GM19463 (cell line): ENCODE data around the gene SLC2A1.

Experiments used
- ATAC-seq: cut with Tn5 transposase; IDR thresholded peaks from one replicate; pipeline ENCODE4 v1.9.1; 2021; ENCODE audit warnings: mild to moderate bottlenecking, moderate library complexity; ENCODE audit not compliant: unreplicated experiment

SLC2A1 gene

DNA sequence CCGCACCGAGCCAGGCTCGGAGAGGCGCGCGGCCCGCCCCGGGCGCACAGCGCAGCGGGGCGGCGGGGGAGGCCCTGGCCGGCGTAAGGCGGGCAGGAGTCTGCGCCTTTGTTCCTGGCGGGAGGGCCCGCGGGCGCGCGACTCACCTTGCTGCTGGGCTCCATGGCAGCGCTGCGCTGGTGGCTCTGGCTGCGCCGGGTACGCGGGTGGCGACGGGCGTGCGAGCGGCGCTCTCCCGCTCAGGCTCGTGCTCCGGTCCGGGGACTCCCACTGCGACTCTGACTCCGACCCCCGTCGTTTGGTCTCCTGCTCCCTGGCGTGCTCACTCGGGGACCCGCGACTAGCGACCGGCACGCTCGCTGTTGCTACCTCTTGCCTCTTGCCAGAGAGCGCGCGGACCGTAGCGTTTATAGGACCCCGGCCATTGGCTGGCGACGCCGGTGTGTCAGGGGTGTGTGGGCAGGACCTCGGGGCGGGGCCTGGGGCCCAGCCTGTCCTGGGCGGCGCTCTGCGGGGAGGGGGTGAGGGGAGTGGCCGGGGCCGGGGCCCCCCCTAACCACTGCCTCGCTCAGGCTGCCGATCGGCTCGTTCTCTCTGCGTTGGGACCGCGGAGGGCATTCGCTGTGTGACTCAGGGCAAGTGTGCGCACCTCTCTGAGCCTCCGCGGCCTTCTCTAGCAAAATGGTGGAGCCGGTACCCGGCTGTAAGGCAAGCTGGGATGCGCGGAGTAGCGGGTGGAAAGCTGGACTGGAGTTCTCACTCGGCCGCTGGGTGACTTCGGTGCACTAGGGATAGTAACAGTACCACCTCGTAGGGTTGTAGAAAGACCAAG is at the start of gene SLC2A1:
Gene SLC2A1 (minus strand): TSS at position 381 of the 832 bp plus-strand sequence. CDS start 217 bp downstream, at position 164.
- ATAC-seq, result peak; percentile 84

DNA sequence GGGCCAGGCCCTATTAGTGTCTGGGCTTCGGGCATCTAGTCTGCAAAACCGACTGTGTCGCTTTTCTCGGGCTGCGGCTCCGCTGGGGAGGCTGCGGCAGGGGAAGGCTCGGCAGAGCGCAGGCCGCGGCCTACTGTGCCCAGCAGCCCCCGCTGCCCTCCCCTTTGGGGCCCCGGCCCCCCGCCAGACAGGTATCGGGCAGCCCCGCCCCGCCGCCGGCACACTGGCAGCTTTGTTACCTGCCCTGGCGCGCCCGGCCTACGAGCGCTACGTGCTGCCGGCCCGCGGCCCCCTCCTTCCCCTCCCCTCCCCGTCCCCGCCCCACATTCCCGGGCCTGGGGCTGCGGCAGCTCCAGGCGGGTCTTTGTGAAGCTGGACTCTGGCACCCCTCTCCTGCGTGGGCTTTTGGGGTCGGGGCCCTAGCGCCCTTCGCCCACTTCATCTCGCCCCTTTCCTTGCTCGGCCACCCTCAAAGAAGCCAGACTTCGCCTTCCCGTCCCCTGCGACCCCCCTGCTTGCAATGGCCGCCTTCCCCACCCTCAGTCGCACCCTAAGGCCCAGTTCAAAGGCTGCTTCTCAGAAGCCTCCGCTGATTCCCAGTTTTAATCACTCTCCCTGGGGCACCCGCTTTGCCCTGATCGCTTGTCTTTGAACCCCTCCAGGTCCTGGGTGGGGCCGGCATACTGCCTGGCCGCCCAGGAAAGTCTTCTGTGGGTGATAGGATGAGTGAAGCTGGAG is 48.9 kb upstream of the SLC2A1 start:
- no peak for ATAC-seq

GRCh38 chr1:43005460-43006361 is 47.0 kb upstream of the SLC2A1 start:
- no peak for ATAC-seq

DNA sequence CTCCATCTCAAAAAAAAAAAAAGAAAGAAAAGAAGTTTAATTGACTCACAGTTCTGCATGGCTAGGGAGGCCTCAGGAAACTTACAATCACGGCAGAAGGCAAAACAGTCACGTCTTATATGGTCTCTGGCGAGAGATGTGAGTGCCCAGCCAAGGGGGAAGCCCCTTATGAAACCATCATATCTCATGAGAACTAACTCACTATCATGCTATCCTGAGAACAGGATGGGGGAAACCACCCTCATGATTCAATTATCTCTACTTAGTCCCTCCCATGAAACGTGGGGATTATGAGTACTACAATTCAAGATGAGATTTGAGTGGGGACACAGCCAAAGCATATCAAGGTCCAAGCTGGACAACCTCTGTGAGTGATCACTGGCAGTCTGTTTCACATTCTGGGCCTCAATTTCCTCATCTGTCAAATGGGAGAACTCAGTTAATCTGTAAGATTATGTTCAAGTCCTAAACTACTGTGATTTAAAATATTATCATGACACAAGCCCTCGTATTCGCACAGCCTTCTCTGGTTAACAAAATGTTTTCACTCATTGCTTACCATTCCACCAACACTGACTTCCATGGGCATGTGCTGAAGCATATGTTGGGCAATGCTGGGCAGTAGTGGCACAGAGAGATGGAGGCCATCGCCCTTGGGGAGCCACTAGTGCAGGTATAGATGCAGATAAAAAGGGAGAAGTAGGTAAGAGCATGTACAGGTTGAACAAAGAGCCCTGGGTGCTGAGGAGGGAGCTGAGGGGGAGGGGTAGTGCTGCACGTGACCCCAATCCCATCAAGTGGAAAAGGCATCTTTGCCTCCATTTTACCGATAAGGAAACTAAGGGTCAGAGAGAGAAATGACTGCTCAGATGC is 46.2 kb upstream of the SLC2A1 start:
- ATAC-seq, result no peak

DNA sequence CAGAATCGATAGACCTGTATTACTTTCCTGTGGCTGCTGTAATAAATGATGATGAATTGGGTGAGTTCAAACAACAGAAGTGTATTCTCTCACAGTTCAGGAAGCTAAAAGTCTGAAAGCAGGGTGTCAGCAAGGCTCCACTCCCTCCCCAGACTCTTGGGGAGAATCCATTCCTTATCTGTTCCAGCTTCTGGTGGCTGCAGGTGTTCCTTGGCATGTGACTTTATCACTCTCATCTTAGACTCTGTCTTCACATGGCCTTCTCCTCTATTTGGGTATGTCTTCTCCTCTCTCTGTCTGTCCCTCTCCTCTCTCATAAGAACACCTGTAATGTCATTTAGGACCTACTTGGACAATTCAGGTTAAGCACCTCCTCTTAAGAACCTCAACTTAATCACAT is 44.1 kb upstream of the SLC2A1 start:
- ATAC-seq, result no peak

DNA sequence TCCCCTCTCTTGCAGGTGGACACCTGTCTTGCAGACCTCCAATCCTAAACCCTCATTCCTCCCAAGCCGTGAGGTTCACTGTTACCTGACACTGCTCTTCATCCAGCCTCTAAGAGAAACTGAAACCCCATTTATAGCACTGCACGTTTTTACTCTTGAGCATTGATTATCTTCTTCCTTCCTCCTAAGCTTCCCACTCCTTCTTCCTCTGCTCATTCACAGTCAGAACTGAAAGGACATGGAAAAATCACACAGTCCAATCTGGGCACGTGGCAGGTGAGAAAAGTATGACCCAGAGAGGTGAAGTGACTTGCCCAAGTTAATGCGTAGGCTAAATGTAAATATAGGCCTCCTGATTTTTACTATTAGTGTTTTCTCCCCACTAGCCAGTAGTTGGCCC is 43.4 kb upstream of the SLC2A1 start:
- no peak for ATAC-seq

DNA sequence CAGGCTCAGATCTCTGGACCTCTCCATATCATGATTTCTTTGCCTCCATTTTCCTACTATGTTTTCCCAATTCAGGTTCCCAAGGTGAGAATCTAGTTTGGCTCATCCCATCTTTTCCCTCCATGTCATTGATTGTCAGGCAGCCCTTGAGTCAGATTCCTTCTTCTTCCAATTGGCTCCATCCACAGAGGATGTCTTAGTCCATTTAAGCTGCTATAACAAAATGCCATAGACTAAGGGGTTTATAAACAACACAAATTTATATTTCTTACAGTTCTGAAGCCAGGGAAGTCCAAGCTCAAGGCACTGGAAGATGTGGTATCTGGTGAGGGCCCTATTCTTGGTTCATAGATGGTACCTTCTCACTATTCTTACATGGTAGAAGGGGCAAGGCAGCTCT is 42.8 kb upstream of the SLC2A1 start:
- ATAC-seq, result no peak

GRCh38 chr1:43000271-43000670 is 41.6 kb upstream of the SLC2A1 start:
- ATAC-seq, result no peak

GRCh38 chr1:42999308-42999707 is 40.6 kb upstream of the SLC2A1 start:
- ATAC-seq, result no peak

GRCh38 chr1:42998386-42998785 is 39.7 kb upstream of the SLC2A1 start:
- no peak for ATAC-seq

DNA sequence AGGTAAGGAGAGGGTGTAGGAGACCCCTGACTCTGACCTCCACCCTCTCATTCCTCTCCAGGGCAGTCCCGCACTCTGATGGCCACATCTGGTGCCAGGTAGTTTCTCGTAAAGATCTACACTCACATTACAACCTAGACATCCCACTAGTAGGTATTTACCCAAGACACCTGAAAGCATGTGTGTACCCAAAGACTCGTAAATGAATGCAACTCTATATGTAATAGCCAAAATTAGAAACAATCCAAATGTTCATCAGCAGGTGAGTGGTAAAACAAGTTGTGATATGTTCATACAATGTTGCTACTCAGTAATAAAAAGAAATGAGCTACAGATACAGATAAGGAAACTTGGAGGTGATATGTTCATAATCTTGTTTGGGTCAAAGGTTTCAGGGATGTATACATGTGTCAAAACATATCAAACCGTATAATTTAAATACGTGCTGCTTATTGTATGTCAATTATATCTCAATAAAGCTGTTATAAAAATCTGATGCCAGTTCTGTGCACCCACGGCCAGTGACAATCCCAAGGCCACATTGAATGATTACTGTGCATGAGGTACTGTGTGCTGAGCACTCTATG is 37.8 kb upstream of the SLC2A1 start:
- ATAC-seq, result no peak

GRCh38 chr1:42993502-42994136 is 35.0 kb upstream of the SLC2A1 start:
- ATAC-seq, result no peak

GRCh38 chr1:42992054-42992571 is 33.4 kb upstream of the SLC2A1 start:
- no peak for ATAC-seq

DNA sequence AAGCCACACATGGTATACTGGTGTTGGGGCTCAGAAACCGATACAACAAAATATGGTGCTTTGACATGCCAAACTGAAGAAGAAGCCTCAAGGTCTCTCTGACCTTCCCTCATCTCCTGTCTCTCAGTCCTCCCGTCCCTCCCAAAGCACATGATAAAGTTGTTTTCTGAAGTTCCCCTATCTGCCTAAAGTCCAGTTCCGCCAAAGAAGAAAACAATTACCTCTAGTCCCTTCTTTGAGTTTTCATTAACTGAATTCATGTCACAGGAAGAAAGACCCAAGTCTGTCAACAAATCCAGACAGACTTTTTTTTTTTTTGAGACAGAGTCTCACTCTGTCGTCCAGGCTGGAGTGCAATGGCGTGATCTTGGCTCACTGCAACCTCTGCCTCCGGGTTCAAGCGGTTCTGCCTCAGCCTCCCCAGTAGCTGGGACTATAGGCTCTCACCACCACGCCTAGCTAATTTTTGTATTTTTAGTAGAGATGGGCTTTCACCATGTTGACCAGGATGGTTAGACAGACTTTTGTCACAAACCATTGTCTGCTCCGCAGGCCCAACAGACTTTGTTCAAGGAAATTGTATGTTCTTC is 32.2 kb upstream of the SLC2A1 start:
- ATAC-seq, result no peak

- no peak for ATAC-seq
Measured at GRCh38 chr1:42983693-42984092, 25.0 kb upstream of the SLC2A1 start.

GRCh38 chr1:42983253-42983652 is 24.6 kb upstream of the SLC2A1 start:
- ATAC-seq, result no peak

DNA sequence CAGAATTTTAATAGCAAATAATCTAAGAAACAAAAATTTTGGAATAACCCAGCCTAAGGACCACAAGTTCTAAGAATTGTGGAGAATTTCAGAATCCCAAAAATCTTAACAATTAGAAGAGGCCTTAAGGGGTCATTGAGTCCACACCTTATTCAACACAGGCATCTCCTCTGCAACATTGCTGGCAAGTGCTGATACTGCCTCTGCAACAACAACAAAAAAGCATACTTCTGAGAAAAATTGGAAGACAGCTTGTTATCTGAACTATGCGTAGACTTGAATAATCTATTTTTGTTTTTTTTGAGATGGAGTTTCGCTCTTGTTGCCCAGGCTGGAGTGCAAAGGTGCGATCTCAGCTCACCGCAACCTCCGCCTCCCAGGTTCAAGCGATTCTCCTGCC is 24.0 kb upstream of the SLC2A1 start:
- no peak for ATAC-seq

DNA sequence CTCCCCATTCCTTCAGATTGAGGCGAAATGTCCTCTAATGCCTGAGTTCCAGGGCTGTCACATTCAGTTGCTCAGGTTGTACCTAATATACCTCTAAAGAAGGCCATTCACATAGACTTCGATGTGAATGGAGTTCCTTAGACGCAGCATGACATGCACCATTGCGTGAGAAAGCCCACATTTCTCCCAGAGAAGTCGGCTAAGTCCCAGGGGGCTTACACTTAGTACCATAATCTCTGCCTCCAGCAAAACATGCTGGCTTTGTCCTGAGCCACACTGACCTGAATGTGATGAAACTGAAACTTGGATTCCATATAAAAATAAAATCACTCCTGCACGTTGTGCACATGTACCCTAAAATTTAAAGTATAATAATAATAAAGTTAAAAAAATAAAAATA is 23.2 kb upstream of the SLC2A1 start:
- no peak for ATAC-seq
